Activated CD4-positive, CD25-positive, alpha-beta regulatory T cell (primary cell): ENCODE data around the gene PPP1R14C.
"Not testable (repeated sequence)": the region's sequence is repeated elsewhere in the genome, so short reads cannot be mapped to it uniquely, and the experiment has no call there.

Source experiments
- DNase-seq, 4 experiments: peaks; one replicate each; lab custom pipeline; 2025; lab: John Stamatoyannopoulos, UW

Gene PPP1R14C

GRCh38 chr6:150142670-150143515 is at the start of gene PPP1R14C:
Gene PPP1R14C (plus strand): TSS chr6:150143044. CDS start chr6:150143193, 149 bp downstream.
- no peak for DNase-seq

GRCh38 chr6:150093397-150093796 is 49.4 kb upstream of the PPP1R14C start:
- no peak for DNase-seq

DNA sequence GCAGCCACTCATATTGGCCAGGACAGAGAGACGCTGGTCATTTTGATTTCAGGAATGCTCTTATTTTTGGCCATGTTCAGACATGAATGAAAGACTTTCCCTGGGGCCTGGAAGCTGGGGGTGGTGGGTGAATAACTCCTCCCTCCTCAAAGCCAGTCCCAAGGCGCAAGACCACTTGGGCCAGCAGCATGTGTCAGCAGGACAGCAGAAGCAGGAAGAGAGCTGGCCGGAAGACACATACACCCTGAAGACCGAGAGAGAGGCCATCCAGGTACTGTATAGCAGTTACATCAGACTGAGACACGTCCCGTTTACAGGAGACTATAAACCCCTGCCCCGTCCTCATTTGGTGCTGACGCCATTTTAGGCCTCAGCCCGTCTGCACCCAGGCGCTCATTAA is 44.7 kb upstream of the PPP1R14C start:
- no peak for DNase-seq

- DNase-seq, result no peak
Measured at GRCh38 chr6:150099546-150099945, 43.3 kb upstream of the PPP1R14C start.

DNA sequence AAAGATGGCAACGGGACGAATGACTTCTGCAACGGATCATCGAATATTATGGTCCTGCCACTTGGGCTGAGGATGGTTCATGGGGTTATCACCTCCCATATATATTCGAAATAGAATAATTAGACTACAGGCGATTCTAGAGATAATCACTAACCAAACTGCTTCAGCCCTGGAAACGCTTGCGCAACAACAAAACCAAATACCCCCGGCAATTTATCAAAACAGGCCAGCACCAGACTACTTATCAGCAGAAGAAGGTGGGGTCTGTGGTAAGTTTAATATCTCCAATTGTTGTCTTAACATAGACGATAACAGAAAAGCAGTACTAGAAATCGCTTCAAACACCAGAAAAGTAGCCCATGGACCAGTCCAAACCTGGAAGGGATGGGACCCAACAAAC is 42.9 kb upstream of the PPP1R14C start:
- no peak for DNase-seq

DNA sequence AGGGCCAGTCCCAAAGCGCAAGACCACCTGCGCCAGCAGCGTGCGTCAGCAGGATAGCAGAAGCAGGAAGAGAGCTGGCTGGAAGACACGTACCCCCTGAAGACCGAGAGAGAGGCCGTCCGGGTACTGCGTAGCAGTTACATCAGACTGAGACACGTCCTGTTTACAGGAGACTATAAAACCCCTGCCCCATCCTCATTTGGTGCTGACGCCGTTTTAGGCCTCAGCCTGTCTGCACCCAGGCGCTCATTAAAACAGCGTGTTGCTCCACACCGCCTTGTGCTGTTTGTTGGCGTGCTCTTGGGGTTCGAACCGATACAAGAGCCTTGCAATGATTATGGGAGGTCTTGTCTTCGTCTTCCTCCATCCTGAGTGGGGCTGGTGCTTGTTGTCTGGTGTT is 42.1 kb upstream of the PPP1R14C start:
- DNase-seq, result no peak

DNA sequence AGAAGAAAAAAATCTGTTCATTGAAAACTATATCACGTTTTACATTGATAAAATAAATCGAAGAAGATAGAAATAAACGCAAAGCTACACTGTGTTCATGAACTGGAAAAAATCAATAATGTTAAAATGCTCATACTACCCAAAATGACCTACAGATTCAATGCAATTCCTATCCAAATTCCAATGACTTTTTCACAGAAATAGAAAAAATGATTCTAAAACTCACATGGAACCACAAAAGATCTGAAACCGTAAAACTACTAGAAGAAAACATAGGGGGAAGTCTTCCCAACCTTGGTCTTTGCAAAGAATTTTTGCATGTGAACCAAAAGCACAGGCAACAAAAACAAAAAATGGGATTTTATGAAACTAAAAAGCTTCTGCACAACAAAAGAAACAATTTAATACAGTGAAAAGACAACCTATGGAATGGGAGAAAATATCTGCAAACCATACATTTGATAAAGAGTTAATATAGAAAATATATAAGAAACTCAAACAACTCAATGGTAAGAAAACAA is 40.0 kb upstream of the PPP1R14C start:
- DNase-seq, result no peak

DNA sequence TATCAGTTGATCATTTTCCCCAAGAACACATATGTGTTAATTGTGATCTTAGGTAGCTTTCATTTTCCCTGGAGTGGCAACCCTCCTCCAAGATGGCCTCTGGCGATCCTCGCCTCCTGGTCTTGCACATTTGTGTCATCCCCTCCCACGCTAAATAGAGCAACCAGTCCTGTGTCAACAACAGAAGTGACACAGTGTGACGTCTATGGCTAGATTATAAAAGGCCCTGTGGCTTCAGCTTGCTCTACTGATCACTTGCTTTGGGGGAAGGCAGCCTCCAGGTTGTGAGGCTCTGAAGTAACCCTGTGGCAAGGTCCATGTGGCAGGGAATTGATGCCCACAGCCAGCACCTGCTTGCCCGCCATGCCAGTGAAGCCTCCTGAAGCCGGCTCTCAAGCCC is 30.6 kb upstream of the PPP1R14C start:
- DNase-seq, result no peak

DNA sequence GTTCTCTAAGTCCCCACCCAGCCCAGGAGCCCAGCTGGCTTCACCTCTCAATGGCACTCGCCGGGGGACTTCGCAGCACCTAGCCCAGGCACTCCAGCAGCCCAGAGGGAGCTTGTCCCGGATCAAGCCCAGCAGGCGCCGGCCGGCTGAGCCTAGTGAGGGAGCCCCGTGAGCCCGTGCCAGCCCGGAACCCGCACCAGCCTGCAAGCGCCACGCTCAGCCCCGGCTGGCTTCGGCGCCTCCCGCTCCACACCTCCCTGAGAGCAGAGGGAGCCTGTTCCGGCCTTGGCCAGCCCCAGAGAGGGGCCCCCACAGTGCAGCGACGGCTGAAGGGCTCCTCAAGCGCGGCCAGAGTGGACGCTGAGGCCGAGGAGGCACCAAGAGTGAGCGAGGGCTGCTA is 27.1 kb upstream of the PPP1R14C start:
- no peak for DNase-seq

GRCh38 chr6:150116200-150116800 is 26.5 kb upstream of the PPP1R14C start:
- no peak for DNase-seq

DNA sequence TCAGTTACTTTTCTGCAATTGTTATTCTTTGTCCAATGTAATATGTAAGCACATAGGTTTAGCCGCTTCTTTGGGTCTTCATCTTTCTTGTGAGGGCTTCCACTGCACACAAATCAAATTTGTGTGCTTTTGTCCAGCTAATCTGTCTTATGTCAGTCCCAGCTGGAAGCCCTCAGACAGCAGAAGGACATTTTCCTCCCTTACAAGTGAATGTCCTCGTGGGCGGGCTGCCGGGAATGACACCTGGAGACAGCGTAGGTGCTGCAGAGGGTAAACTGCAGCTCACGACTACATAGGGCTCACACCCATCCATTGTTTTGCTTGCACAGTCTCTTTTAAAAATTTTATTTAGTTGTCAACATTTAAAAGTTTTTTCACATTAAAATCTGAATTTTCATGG is 24.6 kb upstream of the PPP1R14C start:
- no peak for DNase-seq

DNA sequence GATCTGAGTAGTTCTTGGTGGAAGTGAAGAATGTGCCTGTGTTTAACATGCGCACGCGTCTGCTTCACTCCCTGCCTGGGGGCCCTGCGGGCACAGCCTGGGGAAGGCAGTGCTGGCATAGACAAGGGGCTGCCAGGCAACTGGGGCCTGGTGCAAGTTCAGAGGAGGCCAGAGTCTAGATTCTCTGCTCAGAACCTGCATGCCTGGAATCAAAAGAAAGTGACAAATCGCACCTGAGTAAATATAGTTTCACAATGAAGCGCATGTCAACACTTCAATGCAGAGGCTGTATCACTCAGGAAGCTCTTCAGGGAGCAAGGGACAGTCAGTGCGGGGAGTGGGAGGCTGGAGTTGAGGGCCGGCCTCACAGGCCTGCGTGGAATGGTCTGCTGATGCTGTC is 24.2 kb upstream of the PPP1R14C start:
- no peak for DNase-seq

DNA sequence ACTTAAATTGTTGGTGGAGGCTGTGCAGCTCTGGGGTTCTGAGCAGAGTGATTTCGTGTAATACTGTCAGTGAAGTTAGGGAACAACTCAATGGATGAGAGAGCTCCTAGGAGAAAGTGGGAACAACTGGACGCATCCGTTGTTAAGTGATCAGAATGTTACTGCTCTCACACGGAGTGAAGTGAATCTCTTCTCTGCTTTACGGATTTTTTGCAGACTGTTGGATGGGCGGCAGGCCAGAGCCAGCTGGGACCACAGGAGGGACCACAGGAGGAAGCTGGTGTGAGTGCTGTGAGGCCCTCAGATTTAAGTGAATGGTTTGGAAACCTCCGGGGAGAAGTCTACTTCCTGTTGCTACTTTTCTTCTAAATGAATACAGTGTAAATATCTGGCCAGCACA is 23.7 kb upstream of the PPP1R14C start:
- no peak for DNase-seq

- DNase-seq, result no peak
Measured at GRCh38 chr6:150123645-150124044, 19.2 kb upstream of the PPP1R14C start.

DNA sequence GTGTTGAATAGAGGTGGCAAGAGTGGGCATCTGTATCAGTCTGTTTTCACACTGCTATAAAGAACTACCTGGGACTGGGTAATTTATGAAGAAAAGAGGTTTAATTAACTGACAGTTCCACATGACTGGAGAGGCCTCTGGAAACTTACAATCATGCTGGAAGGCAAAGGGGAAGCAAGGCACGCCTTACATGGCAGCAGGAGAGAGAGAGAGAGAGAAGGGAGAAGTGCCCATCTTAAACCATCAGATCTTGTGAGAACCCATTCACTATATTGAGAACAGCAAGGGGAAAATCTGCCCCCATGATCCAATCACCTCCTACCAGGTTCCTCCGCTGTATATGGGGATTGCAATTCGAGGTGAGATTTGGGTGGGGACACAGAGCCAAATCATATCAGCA is 18.6 kb upstream of the PPP1R14C start:
- no peak for DNase-seq

GRCh38 chr6:150126641-150127291 is 16.1 kb upstream of the PPP1R14C start:
- DNase-seq, result no peak

DNA sequence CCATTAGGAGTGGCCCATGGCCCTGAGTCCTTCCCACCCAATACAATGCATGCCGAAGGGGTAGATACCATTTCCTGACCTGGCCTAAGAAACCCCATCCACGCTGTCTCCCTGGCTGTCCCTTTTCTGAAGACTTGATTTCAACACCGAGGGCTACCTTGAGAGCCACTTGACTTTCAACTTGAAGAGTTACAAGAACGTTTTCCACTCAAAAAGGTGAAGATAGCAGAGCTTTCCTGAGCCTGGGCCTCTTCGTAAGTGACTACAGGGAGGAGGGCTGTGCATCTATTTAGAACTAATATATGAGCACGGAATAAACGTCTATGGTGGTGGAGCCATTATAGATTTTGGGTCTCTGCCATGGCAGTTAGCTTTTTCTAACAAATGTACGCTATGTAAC is 14.4 kb upstream of the PPP1R14C start:
- DNase-seq, result no peak

DNA sequence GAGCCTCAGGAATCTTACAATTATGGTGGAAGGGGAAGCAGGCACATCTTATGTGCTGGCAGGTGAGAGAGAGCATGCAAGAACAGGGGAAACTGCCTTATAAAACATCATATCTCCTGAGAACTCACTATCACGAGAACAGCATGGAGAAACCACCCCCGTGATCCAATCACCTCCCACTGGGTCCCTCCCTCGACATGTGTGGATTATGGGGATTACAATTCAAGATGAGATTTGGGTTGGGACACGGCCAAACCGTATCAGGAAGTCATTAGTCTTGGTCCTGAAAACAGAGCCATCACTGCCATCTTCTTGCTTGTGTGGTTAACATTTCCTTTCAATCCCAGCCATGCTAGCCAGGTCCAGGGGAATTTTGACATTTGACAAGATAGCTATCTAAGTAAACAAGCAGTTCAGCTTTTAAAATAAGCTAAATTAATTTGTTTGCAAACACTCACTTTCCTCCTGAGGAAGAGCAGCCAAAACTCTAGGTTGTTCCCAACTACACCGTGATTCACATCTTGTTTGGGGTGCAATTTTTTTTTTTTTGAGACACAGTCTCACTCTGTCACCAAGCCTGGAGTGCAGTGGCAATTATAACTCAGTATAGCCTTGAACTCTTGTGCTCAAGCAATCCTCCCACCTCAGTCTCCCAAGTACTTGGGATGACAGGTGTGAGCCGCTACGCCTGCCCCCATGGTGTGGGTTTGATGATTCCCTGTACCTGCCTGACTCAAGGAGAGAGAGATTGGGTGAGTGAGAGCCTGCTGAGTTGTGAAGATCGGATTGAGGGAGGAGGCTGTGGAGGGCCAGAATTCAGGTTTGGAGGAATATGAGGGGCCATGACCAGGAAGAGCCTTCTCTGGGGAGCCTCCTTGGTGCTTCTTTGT is 13.0 kb upstream of the PPP1R14C start:
- DNase-seq, result no peak

DNA sequence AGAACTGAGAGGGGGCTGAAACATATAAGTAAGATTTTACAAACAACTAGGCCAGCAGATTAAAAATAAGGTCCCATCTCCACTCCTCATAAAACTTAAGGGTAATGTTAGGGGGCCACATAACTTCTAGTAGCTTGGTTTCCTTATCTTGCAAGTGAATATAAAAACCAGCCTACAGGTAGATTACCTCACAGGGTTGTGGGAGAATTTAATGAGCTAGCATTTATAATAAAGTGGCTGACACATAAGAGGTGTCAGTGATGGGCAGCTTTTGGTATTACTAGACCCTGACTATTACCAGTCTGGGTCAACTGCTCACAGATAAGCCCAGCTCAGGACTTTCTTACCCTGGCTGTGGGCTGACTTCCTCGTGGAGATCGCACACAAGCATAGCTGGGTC is 9.2 kb upstream of the PPP1R14C start:
- no peak for DNase-seq

DNA sequence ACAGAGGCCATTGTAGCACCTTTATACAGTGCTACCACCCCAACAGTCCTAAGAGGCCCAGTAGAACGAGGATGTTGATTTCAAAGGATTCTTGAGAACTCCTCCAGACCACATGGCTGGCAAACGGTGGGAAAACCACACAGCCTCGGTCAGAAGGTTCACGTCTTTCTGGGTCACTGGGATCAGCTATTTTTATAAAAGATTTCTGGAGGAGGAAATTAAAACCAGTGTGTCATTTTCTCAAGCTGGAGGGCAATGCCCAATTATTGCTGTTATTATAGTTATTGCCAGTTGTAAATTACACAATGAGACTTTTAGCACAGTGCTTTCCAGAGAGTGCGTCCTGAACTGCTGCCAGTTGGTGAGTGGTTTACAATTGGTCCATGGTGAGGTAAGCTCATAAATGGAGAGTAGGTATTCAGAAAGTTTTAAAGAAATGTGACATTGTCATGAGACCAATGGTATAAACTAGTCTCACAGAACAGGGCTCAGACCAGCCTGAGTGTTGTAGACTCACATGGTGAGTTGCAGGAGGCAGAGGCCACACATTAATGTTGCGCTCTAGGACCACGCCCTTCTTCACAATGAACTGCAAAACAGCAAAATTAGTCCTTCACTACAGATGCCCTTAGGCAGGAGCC is 8.4 kb upstream of the PPP1R14C start:
- DNase-seq, result no peak

- DNase-seq, result not testable (repeated sequence)
Measured at GRCh38 chr6:150137711-150138110, 5.1 kb upstream of the PPP1R14C start.
